Thyroid gland (tissue), 4 donors: ENCODE results near the gene URM1. TPM values are rescaled to one million over a fixed set of nuclear protein-coding genes. Genes with fewer than 3 reads are reported as not detected.

ENCODE experiments used
- DNase-seq, 2 donors: peaks; one replicate each; pipeline ENCODE4 v3.0.0-alpha.2; 2019
- H3K27ac ChIP-seq, 3 donors: fragments of 200-600 bp; sonication (generic); 1 replicate in 2 of 3; 2 replicates in 1 of 3; pipeline ENCODE4 v1.5.1; 2016 to 2019; ENCODE audit warnings: mild to moderate bottlenecking in 1 of 3, moderate library complexity in 1 of 3
- H3K27me3 ChIP-seq: fragments of 200-600 bp; sonication (generic); one replicate; pipeline ENCODE4 v1.5.1; 2019
- H3K36me3 ChIP-seq, 2 donors: fragments of 200-600 bp; sonication (generic); one replicate each; pipeline ENCODE4 v1.5.1; 2016 to 2019
- H3K4me1 ChIP-seq, 2 donors: fragments of 200-600 bp; sonication (generic); one replicate each; pipeline ENCODE4 v1.5.1; 2017 to 2019
- H3K4me3 ChIP-seq, 3 donors: fragments of 200-600 bp; sonication (generic); replicated peaks in 1 of 3; 1 replicate in 2 of 3; 2 replicates in 1 of 3; pipeline ENCODE4 v1.5.1; 2016; ENCODE audit warnings: mild to moderate bottlenecking in 1 of 3
- H3K9me3 ChIP-seq: fragments of 200-600 bp; sonication (generic); one replicate; pipeline ENCODE4 v1.5.1; 2017
- CTCF ChIP-seq, 6 experiments: fragments of 200-600 bp in 3 of 6; fragments of 450-650 bp in 3 of 6; sonication (generic) in 3 of 6; IDR thresholded peaks; one replicate each; pipeline ENCODE4 v1.5.1; 2016 to 2019; ENCODE audit warnings: antibody characterized with exemption in 6 of 6, mild to moderate bottlenecking in 2 of 6, inconsistent platforms in 1 of 6, moderate library complexity in 1 of 6
- POLR2A ChIP-seq, 2 donors: fragments of 450-650 bp; IDR thresholded peaks; one replicate each; pipeline ENCODE4 v1.6.1; 2017; ENCODE audit warnings: antibody characterized with exemption in 2 of 2, mild to moderate bottlenecking in 2 of 2, moderate library complexity in 1 of 2
- WGBS, 2 donors: methylation state at CpG; one replicate each; pipeline ENCODE4 v1.1.5; 2017; 5-methylcytosine and 5-hydroxymethylcytosine counted together
- intact Hi-C: fragments of 100-400 bp; cut with DNase I; formaldehyde crosslinking; loops from one replicate; pipeline ENCODE4 v1.15.1; 2023
- total RNA-seq, 4 donors: library from RNA; depleted of rRNA; stranded (reverse); fragments of >200 nt; gene quantifications; one replicate each; pipeline ENCODE4 v1.2.3, GENCODE V29; 2016

The URM1 gene
- total RNA-seq, 4 donors from 2014 or later = 24.3 to 39.4 (median 31.2) TPM

DNA sequence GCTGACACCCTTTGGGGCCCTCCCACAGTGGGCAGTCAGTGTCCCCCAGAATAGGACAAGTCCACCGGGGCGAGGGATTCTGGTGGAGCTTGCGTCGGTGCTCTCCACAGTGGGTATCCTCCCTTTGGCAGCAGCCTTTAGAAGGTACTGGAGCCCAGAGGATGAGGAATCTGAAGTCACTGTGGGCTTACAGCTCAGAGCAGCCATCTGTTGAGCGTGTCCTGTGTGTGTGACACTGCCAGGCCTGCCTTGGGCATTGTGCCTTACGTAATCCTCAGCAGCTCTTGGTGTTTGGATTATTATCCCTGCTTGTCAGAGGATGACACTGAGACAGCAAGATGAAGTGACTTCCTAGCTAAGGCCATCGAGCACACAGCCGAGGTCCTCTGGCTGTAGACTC is 12.6 kb downstream of the URM1 start:
- Histone ChIP-seq H3K4me3 (no peak overlapping the region), H3K36me3 (peaks cover 19 to 21% of the 10 kb centered on the region in 2 donors)
- WGBS, 2 donors = 94 to 100% methylated on average over 2 to 8 of the region's 8 CpGs

DNA sequence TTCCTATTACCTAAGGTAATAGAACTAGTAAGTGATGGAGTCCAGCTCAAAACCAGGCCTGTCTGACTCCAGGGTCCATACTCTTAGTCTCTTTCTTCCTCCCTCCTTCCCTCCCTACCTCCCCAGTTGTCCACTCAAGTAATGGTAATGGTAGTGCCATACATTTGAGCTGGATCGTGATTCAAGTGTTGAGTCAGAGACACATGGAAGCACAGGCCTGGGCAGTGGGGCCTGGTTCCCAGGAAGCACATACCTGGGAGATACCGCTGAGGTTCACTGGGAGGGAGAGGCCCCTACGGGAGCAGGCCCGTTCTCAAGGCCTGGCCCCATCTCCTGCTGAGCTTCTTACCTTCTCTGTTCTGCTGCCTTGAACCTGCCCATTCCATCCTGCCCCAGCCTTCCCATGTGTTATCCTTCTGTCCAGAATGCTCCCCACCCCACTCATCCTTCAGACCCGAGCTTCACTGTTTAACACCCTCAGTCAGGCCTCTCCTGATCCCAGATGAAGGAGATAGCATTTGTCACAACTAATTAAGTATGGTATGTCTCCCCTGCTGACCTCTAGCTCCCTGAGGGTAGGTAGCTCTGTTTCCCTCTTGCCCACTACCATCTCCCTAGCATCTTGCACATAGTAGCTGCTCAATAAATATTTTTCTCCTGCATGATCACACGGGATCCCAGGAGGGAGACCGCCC is 13.8 kb downstream of the URM1 start:
- intact Hi-C loops = no loop called here
- H3K9me3 ChIP-seq = no peaks in the 10 kb centered on the region
- WGBS, 2 donors = 90 to 91% methylated on average over 7 of the region's 7 CpGs
- peaks cover 0 to 8% of the 10 kb centered on the region in 2 donors for H3K4me1 ChIP-seq
- peaks cover 26% of the 10 kb centered on the region in 2 donors for H3K36me3 ChIP-seq
- no peak overlapping the region for H3K27ac ChIP-seq
- TF ChIP-seq POLR2A (IDR thresholded peaks at IDR 0.05) = no peak
- no peak for TF ChIP-seq CTCF (IDR thresholded peaks at IDR 0.05)
- no peak overlapping the region for H3K4me3 ChIP-seq
- no peaks in the 10 kb centered on the region for H3K27me3 ChIP-seq
- no peak for DNase-seq

More for the DNA sequence above, 12.6 kb downstream of the URM1 start:
- intact Hi-C loops = no loop called here
- no peaks in the 10 kb centered on the region for H3K27me3 ChIP-seq
- DNase-seq = no peak
- no peaks in the 10 kb centered on the region for H3K4me1 ChIP-seq
- H3K27ac ChIP-seq = no peak overlapping the region
- TF ChIP-seq CTCF (IDR thresholded peaks at IDR 0.05) (no peak), POLR2A (IDR thresholded peaks at IDR 0.05) (no peak)
- no peaks in the 10 kb centered on the region for H3K9me3 ChIP-seq

- DNase-seq = no peak
- Histone ChIP-seq H3K4me1 (peaks cover 0 to 14% of the 10 kb centered on the region in 2 donors), H3K27ac (no peak overlapping the region), H3K27me3 (no peaks in the 10 kb centered on the region), H3K36me3 (peaks cover 26% of the 10 kb centered on the region in 2 donors), H3K9me3 (no peaks in the 10 kb centered on the region), H3K4me3 (no peak overlapping the region)
- no peak for TF ChIP-seq CTCF (IDR thresholded peaks at IDR 0.05)
- TF ChIP-seq POLR2A (IDR thresholded peaks at IDR 0.05) = no peak
- intact Hi-C loops = no loop called here
- whole genome bisulfite sequencing, 2 donors = 81 to 82% methylated on average over 11 to 16 of the region's 18 CpGs
Measured at GRCh38 chr9:128385496-128386460, 14.6 kb downstream of the URM1 start.

DNA sequence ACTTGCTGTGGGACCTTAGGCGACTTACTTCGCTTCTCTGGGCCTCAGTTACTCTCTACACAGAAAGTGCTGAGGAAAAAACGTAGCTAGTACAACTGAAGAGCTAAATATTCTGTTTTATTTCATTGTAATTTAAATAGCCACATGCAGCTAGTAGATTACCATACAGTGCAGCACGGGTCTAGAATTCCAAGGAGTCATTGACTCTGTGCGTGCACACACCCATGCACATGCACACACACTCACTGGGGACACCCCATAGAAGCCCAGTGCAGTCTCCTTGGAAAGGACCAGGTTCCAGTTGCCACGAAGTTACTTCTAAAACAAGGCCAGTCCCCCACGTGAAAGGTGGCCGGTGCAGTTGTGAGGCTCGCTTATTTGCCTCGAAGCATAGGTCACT is 17.0 kb downstream of the URM1 start:
- no peak for DNase-seq
- intact Hi-C loops = no loop called here
- Histone ChIP-seq H3K4me3 (no peak overlapping the region), H3K9me3 (no peaks in the 10 kb centered on the region), H3K27ac (no peak overlapping the region), H3K4me1 (peaks cover 0 to 14% of the 10 kb centered on the region in 2 donors), H3K36me3 (peaks cover 26 to 31% of the 10 kb centered on the region in 2 donors), H3K27me3 (no peaks in the 10 kb centered on the region)
- TF ChIP-seq CTCF (IDR thresholded peaks at IDR 0.05) (no peak), POLR2A (IDR thresholded peaks at IDR 0.05) (no peak)
- 92 to 93% methylated on average over 7 to 10 of the region's 10 CpGs for whole genome bisulfite sequencing, 2 donors
